Astrocyte of the spinal cord (primary cell): Measurements from ENCODE around the gene PTGER1.

ENCODE experiments used
- DNase-seq: peaks from one replicate; pipeline ENCODE4 v3.0.0; 2011; ENCODE audit warnings: low read depth, low spot score
- H3K4me3 ChIP-seq: 2 replicates; pipeline ENCODE4 v1.5.1; 2011; ENCODE audit warnings: low read depth, mild to moderate bottlenecking, low read length, moderate library complexity
- CTCF ChIP-seq: IDR thresholded peaks from 2 replicates; pipeline ENCODE4 v1.5.1; 2012; ENCODE audit warnings: low read depth, mild to moderate bottlenecking, low read length, inconsistent platforms
- in situ Hi-C: cut with HindIII; loops from 2 replicates; pipeline ENCODE4 v1.10.0; 2017; ENCODE audit warnings: low sequenced_read_pairs

PTGER1 gene

GRCh38 chr19:14450168-14450874 lies 24.8 kb downstream of the PTGER1 start:
- in situ Hi-C loops = no loop called here
- no peak for DNase-seq
- no peak overlapping the region for H3K4me3 ChIP-seq
- no peak for TF ChIP-seq CTCF

- TF ChIP-seq CTCF = no peak
- DNase-seq = no peak
- no peak overlapping the region for H3K4me3 ChIP-seq
- in situ Hi-C loops = no loop called here
Observed at GRCh38 chr19:14449321-14449720, 25.8 kb downstream of the PTGER1 start.

GRCh38 chr19:14446336-14447036 lies 28.7 kb downstream of the PTGER1 start:
- no peak for DNase-seq
- TF ChIP-seq CTCF = no peak
- H3K4me3 ChIP-seq = no peak overlapping the region
- in situ Hi-C loops = no loop called here

- in situ Hi-C loops = no loop called here
- TF ChIP-seq CTCF = no peak
- no peak overlapping the region for H3K4me3 ChIP-seq
- DNase-seq = no peak
Observed at GRCh38 chr19:14443632-14444216, 31.4 kb downstream of the PTGER1 start.

- H3K4me3 ChIP-seq = no peak overlapping the region
- no peak for DNase-seq
- in situ Hi-C loops = no loop called here
- TF ChIP-seq CTCF = no peak
Observed at GRCh38 chr19:14442891-14443631, 32.1 kb downstream of the PTGER1 start.
